Spleen (tissue), 7 donors: ENCODE measurements around the gene COPG2.

Source experiments
- POLR2A ChIP-seq, 3 donors: fragments of 450-650 bp; IDR thresholded peaks; one replicate each; pipeline ENCODE4 v1.5.1; 2017; ENCODE audit warnings: antibody characterized with exemption in 3 of 3, mild to moderate bottlenecking in 1 of 3
- TF ChIP-seq, protein P1 (sequence below), 11 experiments: fragments of 200-600 bp in 7 of 11; fragments of 450-650 bp in 4 of 11; sonication (generic) in 4 of 11; IDR thresholded peaks in 8 of 11; conservative IDR thresholded peaks in 3 of 11; 1 replicate in 7 of 11; 2 replicates in 4 of 11; pipeline versions ENCODE4 v1.4.0 to v1.8.0; 2016 to 2021; ENCODE audit warnings: antibody characterized with exemption in 11 of 11, inconsistent platforms in 4 of 11, mild to moderate bottlenecking in 1 of 11
- donor health status: DM: no; HTN: no; CAD: no; lungs with moderate emphysema.
- donor health status: DM: no; HTN: no; CAD: no.
- donor health status: DM: no; HTN: no; CAD: no.

DNA sequence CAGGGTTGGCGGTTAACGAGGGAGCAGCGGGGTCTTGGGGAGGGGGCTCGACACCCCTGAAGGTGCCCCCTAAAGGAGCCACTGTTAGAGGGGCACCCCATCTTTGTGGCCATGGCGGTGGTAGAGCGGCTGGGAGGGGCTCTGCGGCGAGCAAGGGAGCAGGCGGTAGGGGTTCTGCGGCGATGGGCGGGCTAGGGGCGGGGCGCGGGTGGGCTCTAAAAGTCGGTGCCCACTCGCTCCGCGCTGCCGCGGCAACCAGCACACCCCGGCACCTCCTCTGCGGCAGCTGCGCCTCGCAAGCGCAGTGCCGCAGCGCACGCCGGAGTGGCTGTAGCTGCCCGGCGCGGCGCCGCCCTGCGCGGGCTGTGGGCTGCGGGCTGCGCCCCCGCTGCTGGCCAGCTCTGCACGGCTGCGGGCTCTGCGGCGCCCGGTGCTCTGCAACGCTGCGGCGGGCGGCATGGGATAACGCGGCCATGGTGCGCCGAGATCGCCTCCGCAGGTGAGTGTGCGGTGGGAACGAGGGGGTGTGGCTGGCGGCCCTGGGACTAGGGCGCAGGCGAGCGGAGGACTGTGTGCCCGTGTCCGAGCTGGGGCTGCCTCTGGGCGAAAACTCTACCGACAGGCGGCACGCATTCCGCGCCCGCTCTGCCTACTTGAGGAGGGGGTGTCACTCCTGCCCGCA, 176.6 kb downstream of the COPG2 start, which contains the start of gene MEST:
- TF ChIP-seq POLR2A (IDR thresholded peaks at IDR 0.05) = peak in 1 of 3 donors; percentile 57
- TF ChIP-seq, protein P1, sequence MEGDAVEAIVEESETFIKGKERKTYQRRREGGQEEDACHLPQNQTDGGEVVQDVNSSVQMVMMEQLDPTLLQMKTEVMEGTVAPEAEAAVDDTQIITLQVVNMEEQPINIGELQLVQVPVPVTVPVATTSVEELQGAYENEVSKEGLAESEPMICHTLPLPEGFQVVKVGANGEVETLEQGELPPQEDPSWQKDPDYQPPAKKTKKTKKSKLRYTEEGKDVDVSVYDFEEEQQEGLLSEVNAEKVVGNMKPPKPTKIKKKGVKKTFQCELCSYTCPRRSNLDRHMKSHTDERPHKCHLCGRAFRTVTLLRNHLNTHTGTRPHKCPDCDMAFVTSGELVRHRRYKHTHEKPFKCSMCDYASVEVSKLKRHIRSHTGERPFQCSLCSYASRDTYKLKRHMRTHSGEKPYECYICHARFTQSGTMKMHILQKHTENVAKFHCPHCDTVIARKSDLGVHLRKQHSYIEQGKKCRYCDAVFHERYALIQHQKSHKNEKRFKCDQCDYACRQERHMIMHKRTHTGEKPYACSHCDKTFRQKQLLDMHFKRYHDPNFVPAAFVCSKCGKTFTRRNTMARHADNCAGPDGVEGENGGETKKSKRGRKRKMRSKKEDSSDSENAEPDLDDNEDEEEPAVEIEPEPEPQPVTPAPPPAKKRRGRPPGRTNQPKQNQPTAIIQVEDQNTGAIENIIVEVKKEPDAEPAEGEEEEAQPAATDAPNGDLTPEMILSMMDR (IDR thresholded peaks at IDR 0.05 in 8 of 11, conservative IDR thresholded peaks at IDR 0.05 in 3 of 11) = no peak
